NCI-H128 (cell line): ENCODE measurements around the gene AK4.

Source experiments
- DNase-seq: peaks from one replicate; lab custom pipeline; 2025; ENCODE audit not compliant: unreplicated experiment; lab: John Stamatoyannopoulos, UW

Gene AK4

GRCh38 chr1:65269612-65270011 lies 121.6 kb downstream of the AK4 start:
- no peak for DNase-seq

- no peak for DNase-seq
These were observed 128.4 kb downstream of the AK4 start for GRCh38 chr1:65276197-65276939.

GRCh38 chr1:65277605-65278347 lies 129.8 kb downstream of the AK4 start:
- no peak for DNase-seq

GRCh38 chr1:65278376-65279069 lies 130.5 kb downstream of the AK4 start:
- no peak for DNase-seq

- DNase-seq, result no peak
These were observed 131.2 kb downstream of the AK4 start for GRCh38 chr1:65279070-65279779.
